Endodermal cell (in vitro differentiated cells): ENCODE results near the gene WDR7. TPM values are rescaled to one million over a fixed set of nuclear protein-coding genes. Genes with fewer than 3 reads are reported as not detected.

ENCODE experiments used
- DNase-seq: peaks from one replicate; pipeline ENCODE4 v3.0.0-alpha.2; 2017
- H3K27ac ChIP-seq: 2 replicates; pipeline ENCODE4 v1.5.1; 2013; ENCODE audit warnings: mild to moderate bottlenecking, low read depth, low read length, moderate library complexity
- H3K27me3 ChIP-seq: 2 replicates; pipeline ENCODE4 v1.6.1; 2013; ENCODE audit warnings: mild to moderate bottlenecking, low read length, moderate library complexity; ENCODE audit not compliant: insufficient read depth, control insufficient read depth, poor library complexity, severe bottlenecking
- H3K36me3 ChIP-seq: 2 replicates; pipeline ENCODE4 v1.7.0; 2013; ENCODE audit warnings: mild to moderate bottlenecking, low read length, moderate library complexity; ENCODE audit not compliant: control insufficient read depth, insufficient read depth
- H3K4me1 ChIP-seq: one replicate; pipeline ENCODE4 v1.7.0; 2013; ENCODE audit warnings: low read length; ENCODE audit not compliant: control insufficient read depth, insufficient read depth
- H3K4me3 ChIP-seq: 2 replicates; pipeline ENCODE4 v1.5.1; 2013; ENCODE audit warnings: mild to moderate bottlenecking, low read length, moderate library complexity
- H3K9ac ChIP-seq: 2 replicates; pipeline ENCODE4 v1.6.1; 2013; ENCODE audit warnings: mild to moderate bottlenecking, low read length, moderate library complexity; ENCODE audit not compliant: poor library complexity, severe bottlenecking; ENCODE audit errors: extremely low read depth
- H3K9me3 ChIP-seq: 2 replicates; pipeline ENCODE4 v1.6.1; 2013; ENCODE audit warnings: mild to moderate bottlenecking, low read length, moderate library complexity; ENCODE audit not compliant: control insufficient read depth
- H3K27ac Mint-ChIP-seq: 2 replicates; pipeline ENCODE4 v1.8.0; 2020; ENCODE audit warnings: mixed read lengths
- H3K27me3 Mint-ChIP-seq: 2 replicates; pipeline ENCODE4 v1.8.0; 2021; ENCODE audit warnings: mild to moderate bottlenecking, mixed read lengths; ENCODE audit not compliant: insufficient read depth
- H3K36me3 Mint-ChIP-seq: 2 replicates; pipeline ENCODE4 v1.8.0; 2020; ENCODE audit warnings: low read depth, mixed read lengths
- H3K4me1 Mint-ChIP-seq: 2 replicates; pipeline ENCODE4 v1.8.0; 2020; ENCODE audit warnings: mixed read lengths
- H3K4me3 Mint-ChIP-seq: 2 replicates; pipeline ENCODE4 v1.8.0; 2020; ENCODE audit warnings: mild to moderate bottlenecking, moderate library complexity, mixed read lengths
- H3K9me3 Mint-ChIP-seq: 2 replicates; pipeline ENCODE4 v1.8.0; 2020; ENCODE audit warnings: mild to moderate bottlenecking, mixed read lengths
- WGBS, 2 experiments: methylation state at CpG; one replicate each; pipeline versions ENCODE4 v1.1.5 to v1.1.7; 2013; ENCODE audit warnings: missing lambda C conversion rate in 2 of 2, mixed read lengths in 1 of 2; ENCODE audit not compliant: insufficient coverage in 1 of 2, insufficient read length in 1 of 2; 5-methylcytosine and 5-hydroxymethylcytosine counted together
- total RNA-seq, 2 donors: library from RNA; stranded (reverse); fragmentation: NEBNext Ultra II Directional in 1 of 2; extraction: Animal tissue kit (Norgen Biotek cat#: 25700) in 1 of 2; gene quantifications; 2 replicates in 1 of 2; 3 replicates in 1 of 2; pipeline ENCODE4 v1.2.1, GENCODE V29; 2021
- TF ChIP-seq, protein P1 (sequence below): fragments of 200-600 bp; sonication (generic); conservative IDR thresholded peaks from 2 replicates; pipeline ENCODE4 v1.5.0; 2021; ENCODE audit warnings: antibody characterized with exemption, mild to moderate bottlenecking

The WDR7 gene
- total RNA-seq, 2 donors from 2014 or later: 17.1 to 22.5 TPM

DNA sequence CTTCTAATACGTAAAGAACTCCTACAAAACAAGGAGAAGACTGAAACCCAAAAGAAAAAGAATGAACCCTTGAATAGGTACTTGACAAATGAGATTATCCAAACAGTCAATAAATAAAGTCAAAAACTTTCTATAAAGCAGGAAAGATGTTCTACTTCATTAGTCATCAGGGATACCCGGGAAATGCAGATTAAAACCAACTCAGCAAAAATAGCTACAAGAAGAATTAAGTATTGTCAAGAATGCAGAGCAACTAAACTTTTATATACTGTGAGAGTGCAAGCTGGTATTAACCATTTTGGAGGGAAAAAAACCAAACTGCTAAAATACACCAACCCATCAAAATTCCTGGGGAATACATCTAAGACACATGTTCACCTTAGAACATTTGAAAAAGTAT, 23.2 kb upstream of the WDR7 start:
- Mint-ChIP-seq H3K27ac (no peak overlapping the region), H3K4me3 (no peak overlapping the region), H3K4me1 (peaks cover 38% of the 10 kb centered on the region), H3K27me3 (no peaks in the 10 kb centered on the region), H3K36me3 (peaks cover 38% of the 10 kb centered on the region), H3K9me3 (no peaks in the 10 kb centered on the region)
- Histone ChIP-seq H3K36me3 (peaks cover 51% of the 10 kb centered on the region), H3K4me1 (peaks cover 3% of the 10 kb centered on the region), H3K9me3 (no peaks in the 10 kb centered on the region), H3K9ac (no peak overlapping the region), H3K4me3 (no peak overlapping the region), H3K27ac (no peak overlapping the region), H3K27me3 (no peaks in the 10 kb centered on the region)
- TF ChIP-seq, protein P1, sequence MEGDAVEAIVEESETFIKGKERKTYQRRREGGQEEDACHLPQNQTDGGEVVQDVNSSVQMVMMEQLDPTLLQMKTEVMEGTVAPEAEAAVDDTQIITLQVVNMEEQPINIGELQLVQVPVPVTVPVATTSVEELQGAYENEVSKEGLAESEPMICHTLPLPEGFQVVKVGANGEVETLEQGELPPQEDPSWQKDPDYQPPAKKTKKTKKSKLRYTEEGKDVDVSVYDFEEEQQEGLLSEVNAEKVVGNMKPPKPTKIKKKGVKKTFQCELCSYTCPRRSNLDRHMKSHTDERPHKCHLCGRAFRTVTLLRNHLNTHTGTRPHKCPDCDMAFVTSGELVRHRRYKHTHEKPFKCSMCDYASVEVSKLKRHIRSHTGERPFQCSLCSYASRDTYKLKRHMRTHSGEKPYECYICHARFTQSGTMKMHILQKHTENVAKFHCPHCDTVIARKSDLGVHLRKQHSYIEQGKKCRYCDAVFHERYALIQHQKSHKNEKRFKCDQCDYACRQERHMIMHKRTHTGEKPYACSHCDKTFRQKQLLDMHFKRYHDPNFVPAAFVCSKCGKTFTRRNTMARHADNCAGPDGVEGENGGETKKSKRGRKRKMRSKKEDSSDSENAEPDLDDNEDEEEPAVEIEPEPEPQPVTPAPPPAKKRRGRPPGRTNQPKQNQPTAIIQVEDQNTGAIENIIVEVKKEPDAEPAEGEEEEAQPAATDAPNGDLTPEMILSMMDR: no peak
- DNase-seq: no peak
- 88% methylated on average over 2 of the region's 2 CpGs; no CpG with 5 or more reads in 1 of the 2 experiments for WGBS, 2 experiments

DNA sequence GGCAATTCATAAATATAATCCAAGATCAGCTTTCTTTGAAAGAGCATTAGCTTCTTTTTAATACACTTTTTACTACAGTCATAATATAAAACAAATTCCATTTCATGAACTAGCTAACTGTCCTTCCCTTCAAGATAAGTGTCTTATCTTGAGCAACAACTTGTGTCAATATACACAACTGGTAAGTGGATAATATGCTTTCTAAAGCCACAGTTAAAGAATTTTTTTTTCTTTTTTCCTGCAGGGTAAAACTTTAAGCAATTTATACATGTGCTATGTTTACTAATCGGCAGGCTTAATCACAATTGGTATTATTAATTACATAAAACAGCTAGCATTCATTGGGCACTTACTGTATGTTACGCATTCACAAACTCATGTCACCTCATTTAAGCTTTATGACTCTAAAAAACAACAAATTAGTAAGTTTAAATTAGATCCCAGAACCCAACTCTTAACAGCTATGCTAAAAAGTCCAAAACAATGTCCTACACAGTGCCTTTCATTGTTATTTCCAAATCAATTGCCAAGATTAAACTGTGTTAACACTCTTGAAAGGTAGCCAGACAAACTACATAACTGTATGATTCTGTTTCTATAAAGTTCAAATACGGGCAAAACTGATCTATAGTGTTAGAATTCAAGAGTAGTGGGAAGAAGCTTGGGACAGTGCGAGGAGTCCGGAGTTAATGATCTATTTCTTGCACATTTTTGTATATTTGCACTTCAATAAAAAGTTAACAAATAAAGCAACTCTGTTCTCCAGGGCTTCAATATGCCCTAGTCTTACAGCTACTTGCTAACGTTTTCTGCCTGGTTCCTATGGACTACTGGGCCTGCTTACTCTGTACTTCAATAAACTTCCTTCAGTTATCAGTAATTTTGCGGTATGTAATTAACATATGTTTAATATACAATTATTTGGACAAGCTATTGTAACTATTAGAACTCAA, 18.8 kb upstream of the WDR7 start:
- Mint-ChIP-seq H3K4me3 (no peak overlapping the region), H3K27ac (no peak overlapping the region)
- no peak for DNase-seq

GRCh38 chr18:56635007-56635406, 16.2 kb upstream of the WDR7 start:
- Histone ChIP-seq H3K9me3 (no peaks in the 10 kb centered on the region), H3K27ac (no peak overlapping the region), H3K36me3 (peaks cover 36% of the 10 kb centered on the region), H3K9ac (no peak overlapping the region), H3K4me3 (no peak overlapping the region), H3K27me3 (no peaks in the 10 kb centered on the region), H3K4me1 (peaks cover 5% of the 10 kb centered on the region)
- Mint-ChIP-seq H3K4me1 (peaks cover 19% of the 10 kb centered on the region), H3K27ac (no peak overlapping the region), H3K36me3 (peaks cover 39% of the 10 kb centered on the region), H3K27me3 (no peaks in the 10 kb centered on the region), H3K4me3 (no peak overlapping the region), H3K9me3 (peaks cover 5% of the 10 kb centered on the region)
- 96 to 97% methylated on average over 4 of the region's 5 CpGs for WGBS, 2 experiments
- DNase-seq: no peak
- TF ChIP-seq, protein P1: no peak

More for the DNA sequence above, 18.8 kb upstream of the WDR7 start:
- Histone ChIP-seq H3K9ac (no peak overlapping the region), H3K36me3 (peaks cover 44% of the 10 kb centered on the region), H3K27me3 (no peaks in the 10 kb centered on the region), H3K9me3 (no peaks in the 10 kb centered on the region), H3K4me3 (no peak overlapping the region), H3K4me1 (peaks cover 3% of the 10 kb centered on the region), H3K27ac (no peak overlapping the region)
- H3K36me3 Mint-ChIP-seq: peaks cover 43% of the 10 kb centered on the region
- WGBS, 2 experiments: 87 to 100% methylated on average over 1 to 6 of the region's 7 CpGs
- peaks cover 30% of the 10 kb centered on the region for H3K4me1 Mint-ChIP-seq
- H3K27me3 Mint-ChIP-seq: no peaks in the 10 kb centered on the region
- no peaks in the 10 kb centered on the region for H3K9me3 Mint-ChIP-seq
- TF ChIP-seq, protein P1: no peak
